ENCODE data around the gene BOC.
A peak's percentile ranks its signal among the peaks of the same experiment; 100 is the strongest.

Gene BOC

DNA sequence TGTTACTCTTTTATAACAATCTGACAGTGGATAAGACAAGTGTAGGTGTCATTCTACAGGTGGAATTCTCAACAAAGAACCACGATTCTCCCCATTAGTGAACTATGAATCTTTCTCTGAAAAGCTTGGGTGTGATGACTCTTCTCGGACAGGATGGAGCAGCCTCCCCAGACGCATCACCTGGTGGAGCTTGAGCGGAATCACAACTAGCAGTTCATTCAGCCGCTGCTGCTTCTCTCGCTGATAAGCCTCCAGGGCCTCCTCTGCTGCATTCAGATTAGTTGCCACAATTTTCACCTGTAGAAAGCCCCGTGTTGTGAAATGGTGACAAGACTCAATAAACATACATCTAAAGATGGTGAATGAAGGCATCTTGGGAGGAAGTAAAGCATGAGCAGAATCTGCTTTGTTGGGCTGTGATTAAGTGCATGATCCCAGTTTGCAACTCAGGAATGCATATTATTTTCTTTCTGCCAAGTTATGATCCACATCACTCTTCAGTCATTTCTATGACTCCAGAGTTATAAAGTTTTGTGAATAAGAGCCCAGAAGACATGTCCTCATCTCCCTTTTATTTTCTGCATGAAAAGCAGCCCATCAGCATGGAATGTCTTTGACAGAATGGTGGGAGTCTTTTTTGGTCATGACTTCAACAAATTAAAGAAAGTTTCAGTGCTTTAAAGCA lies 93.6 kb downstream of the BOC start:
- ChIA-PET CTCF (no interaction called here), POLR2A (no interaction called here)
- peaks cover 0 to 5% (median 2%) of the 10 kb centered on the region in 4 experiments for H3K36me3 ChIP-seq (ENCODE audit: control insufficient read depth in 4 of 4, insufficient read depth in 4 of 4, low read length in 3 of 4)
- 100% methylated on average over 4 of the region's 7 CpGs for WGBS (ENCODE audit: insufficient coverage)
- no peaks in the 10 kb centered on the region for H3K4me1 ChIP-seq (ENCODE audit: control extremely low read depth in 1 of 4, control insufficient read depth in 4 of 4, insufficient read depth in 4 of 4, low read length in 3 of 4)
- no peaks in the 10 kb centered on the region for H3K27me3 ChIP-seq (replicated peaks in 2 of 5; ENCODE audit: control insufficient read depth in 4 of 5, insufficient read depth in 5 of 5, low read length in 4 of 5)
- H3K9me3 ChIP-seq (ENCODE audit: control extremely low read depth in 1 of 5, control insufficient read depth in 4 of 5, insufficient read depth in 2 of 5, low read depth in 1 of 5, low read length in 4 of 5), result no peaks in the 10 kb centered on the region
- H3K27ac ChIP-seq (ENCODE audit: insufficient read depth in 1 of 2, low read depth in 1 of 2, low read length in 2 of 2, poor library complexity in 1 of 2, severe bottlenecking in 2 of 2), result no peak overlapping the region
- DNase-seq, result no peak
- H3K4me3 ChIP-seq (ENCODE audit: control insufficient read depth in 1 of 7, extremely low read depth in 1 of 7, insufficient read depth in 4 of 7, low read depth in 2 of 7, low read length in 6 of 7), result no peak overlapping the region

DNA sequence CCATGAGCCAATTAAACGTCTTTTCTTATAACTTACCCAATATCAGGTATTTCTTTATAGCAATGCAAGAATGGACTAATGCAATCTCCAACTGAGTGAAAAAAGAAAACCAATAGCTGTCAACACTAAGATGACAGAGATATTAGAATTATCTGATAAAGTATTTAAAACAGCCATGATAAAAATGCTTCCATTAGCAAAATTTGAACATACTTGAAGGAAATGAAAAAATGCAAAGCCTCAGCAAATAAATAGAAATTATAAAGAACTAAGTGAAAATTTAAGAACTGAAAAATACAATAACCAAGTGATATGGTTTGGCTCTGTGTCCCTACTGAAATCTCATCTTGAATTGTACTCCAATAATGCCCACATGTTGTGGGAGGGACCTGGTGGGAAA lies 99.6 kb downstream of the BOC start:
- ChIA-PET CTCF (no interaction called here), POLR2A (no interaction called here)

DNA sequence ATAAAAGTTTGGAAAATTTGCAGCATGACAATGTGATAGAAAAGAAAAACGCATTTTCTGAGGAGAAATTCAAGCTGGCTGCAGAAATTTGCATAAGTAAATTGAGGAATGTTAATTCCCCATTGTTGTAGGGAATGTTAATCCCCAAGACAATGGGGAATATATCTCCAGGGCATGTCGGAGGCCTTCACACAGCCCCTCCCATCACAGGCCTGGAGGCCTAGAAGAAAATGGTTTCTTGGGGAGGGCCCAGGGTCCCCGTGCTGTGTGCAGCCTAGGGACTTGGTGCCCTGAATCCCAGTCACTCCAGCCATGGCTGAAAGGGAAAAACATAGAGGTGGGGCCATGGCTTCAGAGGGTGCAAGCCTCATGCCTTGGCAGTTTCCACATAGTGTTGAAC lies 101.1 kb downstream of the BOC start:
- Histone ChIP-seq H3K27ac (ENCODE audit: insufficient read depth in 1 of 2, low read depth in 1 of 2, low read length in 2 of 2, poor library complexity in 1 of 2, severe bottlenecking in 2 of 2) (no peak overlapping the region), H3K9me3 (ENCODE audit: control extremely low read depth in 1 of 5, control insufficient read depth in 4 of 5, insufficient read depth in 2 of 5, low read depth in 1 of 5, low read length in 4 of 5) (peaks cover 2 to 33% (median 5%) of the 10 kb centered on the region in 5 experiments), H3K4me1 (ENCODE audit: control extremely low read depth in 1 of 4, control insufficient read depth in 4 of 4, insufficient read depth in 4 of 4, low read length in 3 of 4) (no peaks in the 10 kb centered on the region), H3K4me3 (ENCODE audit: control insufficient read depth in 1 of 7, extremely low read depth in 1 of 7, insufficient read depth in 4 of 7, low read depth in 2 of 7, low read length in 6 of 7) (no peak overlapping the region), H3K27me3 (replicated peaks in 2 of 5; ENCODE audit: control insufficient read depth in 4 of 5, insufficient read depth in 5 of 5, low read length in 4 of 5) (no peaks in the 10 kb centered on the region), H3K36me3 (ENCODE audit: control insufficient read depth in 4 of 4, insufficient read depth in 4 of 4, low read length in 3 of 4) (peaks cover 3 to 20% (median 7%) of the 10 kb centered on the region in 4 experiments)
- WGBS (ENCODE audit: insufficient coverage), result 93% methylated on average over 3 of the region's 3 CpGs
- DNase-seq, result no peak
- ChIA-PET POLR2A (no interaction called here), CTCF (no interaction called here)

More for the DNA sequence above, 99.6 kb downstream of the BOC start:
- H3K36me3 ChIP-seq (ENCODE audit: control insufficient read depth in 4 of 4, insufficient read depth in 4 of 4, low read length in 3 of 4), result peaks cover 0 to 16% (median 3%) of the 10 kb centered on the region in 4 experiments
- no peaks in the 10 kb centered on the region for H3K27me3 ChIP-seq (replicated peaks in 2 of 5; ENCODE audit: control insufficient read depth in 4 of 5, insufficient read depth in 5 of 5, low read length in 4 of 5)
- no peak overlapping the region for H3K4me3 ChIP-seq (ENCODE audit: control insufficient read depth in 1 of 7, extremely low read depth in 1 of 7, insufficient read depth in 4 of 7, low read depth in 2 of 7, low read length in 6 of 7)
- DNase-seq, result no peak
- WGBS (ENCODE audit: insufficient coverage), result no CpG with 5 or more reads among the region's 1 CpG
- H3K9me3 ChIP-seq (ENCODE audit: control extremely low read depth in 1 of 5, control insufficient read depth in 4 of 5, insufficient read depth in 2 of 5, low read depth in 1 of 5, low read length in 4 of 5), result peaks cover 0 to 21% (median 3%) of the 10 kb centered on the region in 5 experiments
- H3K4me1 ChIP-seq (ENCODE audit: control extremely low read depth in 1 of 4, control insufficient read depth in 4 of 4, insufficient read depth in 4 of 4, low read length in 3 of 4), result no peaks in the 10 kb centered on the region
- H3K27ac ChIP-seq (ENCODE audit: insufficient read depth in 1 of 2, low read depth in 1 of 2, low read length in 2 of 2, poor library complexity in 1 of 2, severe bottlenecking in 2 of 2), result no peak overlapping the region

GRCh38 chr3:113314923-113315322 lies 103.6 kb downstream of the BOC start:
- WGBS (ENCODE audit: insufficient coverage), result no CpG with 5 or more reads among the region's 2 CpGs
- DNase-seq, result no peak
- Histone ChIP-seq H3K9me3 (ENCODE audit: control extremely low read depth in 1 of 5, control insufficient read depth in 4 of 5, insufficient read depth in 2 of 5, low read depth in 1 of 5, low read length in 4 of 5) (peaks cover 2 to 37% (median 7%) of the 10 kb centered on the region in 5 experiments), H3K27me3 (replicated peaks in 2 of 5; ENCODE audit: control insufficient read depth in 4 of 5, insufficient read depth in 5 of 5, low read length in 4 of 5) (no peaks in the 10 kb centered on the region), H3K4me3 (ENCODE audit: control insufficient read depth in 1 of 7, extremely low read depth in 1 of 7, insufficient read depth in 4 of 7, low read depth in 2 of 7, low read length in 6 of 7) (no peak overlapping the region), H3K4me1 (ENCODE audit: control extremely low read depth in 1 of 4, control insufficient read depth in 4 of 4, insufficient read depth in 4 of 4, low read length in 3 of 4) (no peaks in the 10 kb centered on the region), H3K27ac (ENCODE audit: insufficient read depth in 1 of 2, low read depth in 1 of 2, low read length in 2 of 2, poor library complexity in 1 of 2, severe bottlenecking in 2 of 2) (no peak overlapping the region), H3K36me3 (ENCODE audit: control insufficient read depth in 4 of 4, insufficient read depth in 4 of 4, low read length in 3 of 4) (peaks cover 4 to 34% (median 7%) of the 10 kb centered on the region in 4 experiments)
- ChIA-PET CTCF (no interaction called here), POLR2A (no interaction called here)

GRCh38 chr3:113329757-113330156 lies 118.4 kb downstream of the BOC start:
- DNase-seq, result peak in 2 of 3 donors; percentile 34 to 47
- Histone ChIP-seq H3K9me3 (ENCODE audit: control extremely low read depth in 1 of 5, control insufficient read depth in 4 of 5, insufficient read depth in 2 of 5, low read depth in 1 of 5, low read length in 4 of 5) (peaks cover 0 to under 1% (median 0%) of the 10 kb centered on the region in 5 experiments), H3K4me3 (ENCODE audit: control insufficient read depth in 1 of 7, extremely low read depth in 1 of 7, insufficient read depth in 4 of 7, low read depth in 2 of 7, low read length in 6 of 7) (no peak overlapping the region), H3K27ac (ENCODE audit: insufficient read depth in 1 of 2, low read depth in 1 of 2, low read length in 2 of 2, poor library complexity in 1 of 2, severe bottlenecking in 2 of 2) (no peak overlapping the region), H3K27me3 (replicated peaks in 2 of 5; ENCODE audit: control insufficient read depth in 4 of 5, insufficient read depth in 5 of 5, low read length in 4 of 5) (no peaks in the 10 kb centered on the region), H3K4me1 (ENCODE audit: control extremely low read depth in 1 of 4, control insufficient read depth in 4 of 4, insufficient read depth in 4 of 4, low read length in 3 of 4) (no peaks in the 10 kb centered on the region), H3K36me3 (ENCODE audit: control insufficient read depth in 4 of 4, insufficient read depth in 4 of 4, low read length in 3 of 4) (peaks cover 0 to 8% (median 3%) of the 10 kb centered on the region in 4 experiments)
- ChIA-PET POLR2A (interaction anchor here (0.6 kb wide), 1 partner anchor 558 kb away, joined by 7 read pairs; no protein-coding TSS in a partner anchor), CTCF (no interaction called here)
- 83% methylated on average over 1 of the region's 2 CpGs for WGBS (ENCODE audit: insufficient coverage)

DNA sequence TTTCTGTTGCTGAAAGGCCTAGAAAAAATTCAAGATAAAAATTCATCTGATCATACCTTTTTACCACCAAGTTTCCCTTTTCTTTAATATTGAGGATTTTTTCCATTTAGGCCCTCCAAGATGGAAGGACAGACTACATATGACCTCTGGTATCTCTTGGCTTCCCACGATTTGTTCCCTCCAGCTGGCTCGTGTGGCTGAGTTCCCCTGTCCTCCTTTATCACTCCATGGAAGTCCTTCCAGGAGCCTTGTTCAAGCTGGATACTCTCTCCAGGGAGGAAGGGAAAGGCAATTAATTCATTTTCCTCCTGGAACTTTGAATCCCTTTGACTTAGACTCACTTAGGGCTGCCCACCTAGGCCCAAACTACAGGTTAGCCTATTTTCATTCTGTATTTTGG lies 119.4 kb downstream of the BOC start:
- H3K4me1 ChIP-seq (ENCODE audit: control extremely low read depth in 1 of 4, control insufficient read depth in 4 of 4, insufficient read depth in 4 of 4, low read length in 3 of 4), result no peaks in the 10 kb centered on the region
- no peaks in the 10 kb centered on the region for H3K9me3 ChIP-seq (ENCODE audit: control extremely low read depth in 1 of 5, control insufficient read depth in 4 of 5, insufficient read depth in 2 of 5, low read depth in 1 of 5, low read length in 4 of 5)
- no peak for DNase-seq
- no peaks in the 10 kb centered on the region for H3K27me3 ChIP-seq (replicated peaks in 2 of 5; ENCODE audit: control insufficient read depth in 4 of 5, insufficient read depth in 5 of 5, low read length in 4 of 5)
- peaks cover 0 to 7% (median 3%) of the 10 kb centered on the region in 4 experiments for H3K36me3 ChIP-seq (ENCODE audit: control insufficient read depth in 4 of 4, insufficient read depth in 4 of 4, low read length in 3 of 4)
- POLR2A ChIA-PET, result no interaction called here
- H3K4me3 ChIP-seq (ENCODE audit: control insufficient read depth in 1 of 7, extremely low read depth in 1 of 7, insufficient read depth in 4 of 7, low read depth in 2 of 7, low read length in 6 of 7), result no peak overlapping the region
- no CpG with 5 or more reads among the region's 2 CpGs for WGBS (ENCODE audit: insufficient coverage)
- H3K27ac ChIP-seq (ENCODE audit: insufficient read depth in 1 of 2, low read depth in 1 of 2, low read length in 2 of 2, poor library complexity in 1 of 2, severe bottlenecking in 2 of 2), result no peak overlapping the region
- CTCF ChIA-PET, result no interaction called here

- no peaks in the 10 kb centered on the region for H3K4me1 ChIP-seq (ENCODE audit: control extremely low read depth in 1 of 4, control insufficient read depth in 4 of 4, insufficient read depth in 4 of 4, low read length in 3 of 4)
- H3K4me3 ChIP-seq (ENCODE audit: control insufficient read depth in 1 of 7, extremely low read depth in 1 of 7, insufficient read depth in 4 of 7, low read depth in 2 of 7, low read length in 6 of 7), result no peak overlapping the region
- H3K27me3 ChIP-seq (replicated peaks in 2 of 5; ENCODE audit: control insufficient read depth in 4 of 5, insufficient read depth in 5 of 5, low read length in 4 of 5), result no peaks in the 10 kb centered on the region
- peaks cover 0 to 5% (median 1%) of the 10 kb centered on the region in 4 experiments for H3K36me3 ChIP-seq (ENCODE audit: control insufficient read depth in 4 of 4, insufficient read depth in 4 of 4, low read length in 3 of 4)
- no peak for DNase-seq
- POLR2A ChIA-PET, result no interaction called here
- H3K9me3 ChIP-seq (ENCODE audit: control extremely low read depth in 1 of 5, control insufficient read depth in 4 of 5, insufficient read depth in 2 of 5, low read depth in 1 of 5, low read length in 4 of 5), result no peaks in the 10 kb centered on the region
- H3K27ac ChIP-seq (ENCODE audit: insufficient read depth in 1 of 2, low read depth in 1 of 2, low read length in 2 of 2, poor library complexity in 1 of 2, severe bottlenecking in 2 of 2), result no peak overlapping the region
- CTCF ChIA-PET, result no interaction called here
These were observed 119.8 kb downstream of the BOC start for GRCh38 chr3:113331187-113331586.

All from common myeloid progenitor, CD34-positive (primary cell).